ENCODE measurements around the gene IFT52.
"Not testable (repeated sequence)": the region's sequence is repeated elsewhere in the genome, so short reads cannot be mapped to it uniquely, and the experiment has no call there.

IFT52 gene

DNA sequence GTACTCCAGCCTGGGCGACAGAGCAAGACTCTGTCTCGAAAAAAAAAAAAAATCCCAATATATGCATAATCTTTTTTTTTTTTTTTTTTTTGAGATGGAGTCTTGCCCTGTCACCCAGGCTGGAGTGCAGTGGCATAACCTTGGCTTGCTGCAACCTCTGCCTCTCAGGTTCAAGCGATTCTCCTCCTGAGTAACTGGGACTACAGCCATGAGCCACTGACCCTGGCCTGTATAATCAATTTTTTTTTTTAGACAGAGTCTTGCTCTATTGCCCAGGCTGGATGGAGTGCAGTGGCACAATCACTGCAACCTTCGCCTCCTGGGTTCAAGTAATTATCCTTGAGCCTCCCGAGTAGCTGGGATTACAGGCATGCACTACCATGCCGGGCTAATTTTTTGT, 64.4 kb downstream of the IFT52 start:
- DNase-seq, result not testable (repeated sequence)

DNA sequence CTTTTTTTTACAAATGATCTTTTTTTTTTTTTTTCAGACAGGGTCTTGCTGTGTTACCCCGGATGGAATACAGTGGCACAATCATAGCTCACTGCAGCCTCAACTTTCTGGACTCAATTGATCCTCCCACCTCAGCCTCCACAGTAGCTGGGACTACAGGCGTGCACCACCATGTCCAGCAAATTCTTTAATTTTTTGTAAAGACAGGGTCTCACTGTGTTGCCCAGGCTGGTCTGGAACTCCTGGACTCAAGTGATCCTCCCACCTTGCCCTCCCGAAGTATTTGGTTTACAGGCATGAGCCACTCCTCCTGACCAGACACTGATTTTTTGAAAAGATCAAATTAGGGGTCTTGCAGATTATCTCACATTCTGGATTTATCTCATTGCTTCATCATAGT, 65.2 kb downstream of the IFT52 start:
- DNase-seq, result no peak

DNA sequence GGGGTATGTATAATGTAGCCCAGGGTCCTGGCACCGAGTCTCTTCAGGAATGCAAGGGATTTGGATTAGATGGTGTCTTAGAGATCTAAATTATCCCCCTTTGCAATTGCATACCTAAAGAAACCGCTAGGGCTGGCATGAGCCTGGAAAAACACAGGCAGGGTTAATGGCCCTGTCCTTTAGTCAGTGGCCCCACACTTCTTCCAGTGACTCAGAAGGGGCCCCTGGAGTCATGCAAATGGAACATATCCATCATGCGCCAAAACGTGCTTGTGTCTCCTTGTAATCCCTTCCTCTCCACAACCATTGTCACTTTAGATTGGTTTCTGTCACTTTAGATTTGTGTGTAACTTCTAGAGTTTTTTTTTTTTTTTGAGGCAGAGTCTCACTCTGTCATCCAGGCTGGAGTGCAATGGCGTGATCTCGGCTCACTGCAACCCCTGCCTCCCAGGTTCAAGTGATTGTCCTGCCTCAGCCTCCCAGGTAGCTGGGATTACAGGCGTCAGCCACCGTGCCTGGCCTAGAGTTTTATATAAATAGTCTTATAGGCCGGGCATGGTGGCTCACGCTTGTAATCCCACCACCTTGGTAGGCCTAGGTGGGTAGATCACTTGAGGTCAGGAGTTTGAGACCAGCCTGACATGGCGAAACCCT, 67.5 kb downstream of the IFT52 start:
- no peak for DNase-seq

DNA sequence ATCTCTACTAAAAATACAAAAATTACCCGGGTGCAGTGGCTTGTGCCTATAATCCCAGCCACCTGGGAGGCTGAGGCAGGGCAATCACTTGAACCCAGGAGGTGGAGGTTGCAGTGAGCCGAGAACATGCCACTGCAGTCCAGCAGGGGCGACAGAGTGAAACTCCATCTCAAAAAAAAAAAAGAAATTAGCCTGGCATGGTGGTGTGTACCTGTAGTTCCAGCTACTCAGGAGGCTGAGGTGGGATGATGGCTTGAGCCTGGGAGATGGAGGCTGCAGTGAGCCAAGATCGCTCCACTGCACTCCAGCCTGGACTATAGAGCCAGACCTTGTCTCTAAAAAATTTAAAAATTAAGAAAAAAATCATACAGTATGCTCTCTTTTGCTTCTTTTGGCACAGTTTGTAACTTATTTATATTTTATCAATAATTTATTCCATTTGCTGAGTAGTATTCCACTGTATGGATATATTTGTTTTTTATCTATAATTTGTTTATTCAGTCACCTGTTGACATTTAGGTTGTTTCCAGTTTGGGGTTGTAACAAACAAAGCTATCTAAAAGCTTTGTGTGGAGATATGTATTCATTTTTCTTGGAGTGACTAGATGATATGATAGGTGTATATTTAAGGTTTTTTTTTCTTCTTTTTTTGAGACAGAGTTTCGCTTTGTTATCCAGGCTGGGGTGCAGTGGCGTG, 68.1 kb downstream of the IFT52 start:
- no peak for DNase-seq

DNA sequence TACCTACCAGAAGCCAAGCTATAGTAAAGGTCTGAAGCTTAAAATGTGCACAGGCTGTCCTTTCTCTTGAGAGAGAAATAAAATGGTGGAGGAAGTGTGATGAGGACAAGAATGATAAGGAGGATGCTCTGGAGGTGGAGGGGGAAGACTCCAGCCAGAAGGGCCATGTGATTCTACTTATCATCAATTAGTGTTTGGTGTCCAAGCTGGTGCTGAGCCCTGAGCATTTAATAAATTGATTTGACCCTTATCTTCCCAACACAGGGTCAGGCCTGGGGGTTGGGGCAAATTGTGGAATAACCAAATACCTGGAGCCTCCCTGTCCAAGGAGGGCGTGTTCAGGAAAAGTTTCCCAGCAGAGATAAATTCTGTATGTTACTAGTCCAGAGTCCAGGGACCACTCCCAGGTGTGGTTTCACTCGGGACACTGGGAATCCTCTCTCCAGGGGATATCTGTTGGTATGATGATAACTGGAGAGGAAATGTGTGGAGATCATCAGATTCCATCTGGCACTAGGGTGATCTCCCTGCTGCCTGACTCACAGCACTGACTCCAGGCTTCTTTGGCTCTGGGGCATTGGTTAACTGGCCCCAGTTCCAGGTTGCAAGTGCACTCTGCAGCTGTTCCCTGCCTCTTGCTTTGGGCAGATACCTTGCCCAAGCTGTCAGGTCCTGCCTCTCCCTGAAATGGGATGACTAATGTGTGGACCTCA, 72.4 kb downstream of the IFT52 start:
- no peak for DNase-seq

DNA sequence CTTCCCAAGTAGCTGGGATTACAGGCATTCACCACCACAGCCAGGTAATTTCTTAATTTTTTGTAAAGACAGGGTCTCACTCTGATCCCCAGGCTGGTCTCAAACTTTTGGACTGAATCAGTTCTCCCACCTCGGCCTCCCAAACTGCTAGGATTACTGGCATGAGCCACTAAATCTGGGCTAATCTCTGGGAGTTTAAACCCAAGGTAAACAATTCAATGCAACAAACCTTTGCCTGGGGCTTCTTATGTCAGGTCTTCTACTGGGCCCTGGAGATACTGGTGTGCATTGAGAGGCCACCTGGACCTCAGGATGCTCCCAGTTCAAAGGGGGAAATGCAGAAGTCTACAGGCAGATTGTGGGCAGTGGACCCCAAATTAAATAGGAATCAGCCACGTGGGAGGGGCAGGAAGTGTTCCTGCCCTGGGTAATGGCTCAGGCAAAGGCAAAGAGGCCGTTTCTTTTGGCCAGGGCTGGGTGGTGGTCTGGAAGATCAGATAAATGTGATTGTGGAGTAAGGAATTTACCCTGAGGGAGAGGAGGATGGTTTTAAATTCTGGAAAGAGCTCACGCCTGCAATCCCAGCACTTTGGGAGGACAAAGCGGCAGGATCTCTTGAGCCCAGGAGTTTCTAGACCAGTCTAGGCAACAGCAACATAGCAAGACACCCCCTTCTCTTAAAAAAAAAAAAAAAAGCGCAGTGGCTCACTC, 74.9 kb downstream of the IFT52 start:
- DNase-seq, result no peak

DNA sequence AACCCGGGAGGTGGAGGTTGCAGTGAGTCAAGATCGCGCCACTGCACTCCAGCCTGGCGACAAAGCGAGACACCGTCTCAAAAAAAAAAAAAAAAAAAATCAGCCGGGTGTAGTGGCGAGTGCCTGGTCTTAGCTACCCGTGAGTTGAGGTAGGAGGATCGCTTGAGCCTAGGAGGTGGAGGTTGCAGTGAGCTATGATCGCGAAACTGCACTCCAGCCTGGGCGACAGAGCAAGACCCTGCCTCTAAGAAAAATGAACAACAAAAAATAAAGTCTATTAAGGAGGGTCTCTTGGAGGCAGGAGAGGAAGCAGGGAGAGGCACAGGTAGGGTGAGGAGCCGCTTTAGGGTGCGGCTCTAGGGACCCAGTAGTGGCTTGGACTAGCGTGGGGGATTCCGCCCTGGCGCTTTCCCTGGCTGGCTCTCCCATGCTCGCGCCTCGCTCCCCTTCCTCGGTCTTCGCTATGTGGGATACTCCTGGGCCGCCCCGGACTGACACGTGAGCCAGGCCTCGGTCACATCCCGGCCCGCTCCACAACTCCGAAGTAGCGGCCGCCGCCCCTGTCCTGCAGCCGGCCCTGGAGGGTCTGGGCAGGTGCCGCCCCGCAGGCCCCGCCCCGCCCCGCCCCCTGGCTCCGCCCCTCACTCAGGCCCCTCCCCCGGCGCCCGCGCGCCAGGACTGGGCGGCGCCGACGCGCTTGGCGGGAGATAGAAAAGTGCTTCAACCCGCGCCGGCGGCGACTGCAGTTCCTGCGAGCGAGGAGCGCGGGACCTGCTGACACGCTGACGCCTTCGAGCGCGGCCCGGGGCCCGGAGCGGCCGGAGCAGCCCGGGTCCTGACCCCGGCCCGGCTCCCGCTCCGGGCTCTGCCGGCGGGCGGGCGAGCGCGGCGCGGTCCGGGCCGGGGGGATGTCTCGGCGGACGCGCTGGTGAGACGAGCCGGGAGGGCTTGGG, 75.9 kb downstream of the IFT52 start, which contains the start of gene MYBL2:
Gene MYBL2, plus strand, starts transcription at position 739 of the 953 bp plus-strand sequence. Its CDS starts 170 bp downstream, at position 909.
- peak; percentile 8 for DNase-seq

DNA sequence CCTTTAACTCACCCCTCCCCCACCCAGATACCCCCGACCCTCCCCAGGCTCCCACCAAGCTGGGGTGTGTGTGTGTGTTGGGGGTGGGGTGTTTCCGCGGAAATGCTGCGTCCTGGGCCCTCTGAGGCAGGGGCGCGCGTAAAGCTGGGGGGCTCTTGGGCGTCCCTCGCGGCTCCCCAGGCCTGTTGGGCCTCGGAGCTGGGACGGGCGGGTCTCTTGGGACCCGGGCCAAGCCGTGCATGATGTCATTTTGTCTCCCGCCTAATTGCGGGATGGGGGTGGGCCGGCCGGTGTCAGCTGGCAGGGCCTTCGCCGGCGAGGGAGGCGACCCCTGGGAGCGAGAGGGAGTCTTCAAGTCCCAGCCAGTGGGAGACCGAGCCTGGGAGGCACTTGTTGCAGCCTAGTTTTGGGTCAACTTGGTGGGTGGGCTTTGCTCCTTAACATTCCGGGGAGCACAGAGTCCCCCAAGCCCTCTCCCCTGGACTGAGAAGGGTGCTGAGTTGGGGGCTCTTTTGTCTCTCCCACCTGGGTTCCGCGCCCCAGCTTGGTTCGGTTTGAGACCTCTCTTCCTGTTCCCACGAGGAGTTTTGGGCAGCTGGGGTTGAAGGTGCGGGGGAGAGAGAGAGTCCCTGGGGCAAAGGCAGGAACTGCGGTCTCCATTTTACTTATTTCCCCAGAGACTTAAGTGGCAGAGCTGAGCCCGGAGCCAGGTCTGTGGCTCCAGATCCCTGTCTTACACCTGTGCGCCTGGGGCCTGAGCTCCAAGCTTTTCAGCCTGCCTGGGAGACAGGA, 76.8 kb downstream of the IFT52 start:
- DNase-seq, result peak; percentile 2

DNA sequence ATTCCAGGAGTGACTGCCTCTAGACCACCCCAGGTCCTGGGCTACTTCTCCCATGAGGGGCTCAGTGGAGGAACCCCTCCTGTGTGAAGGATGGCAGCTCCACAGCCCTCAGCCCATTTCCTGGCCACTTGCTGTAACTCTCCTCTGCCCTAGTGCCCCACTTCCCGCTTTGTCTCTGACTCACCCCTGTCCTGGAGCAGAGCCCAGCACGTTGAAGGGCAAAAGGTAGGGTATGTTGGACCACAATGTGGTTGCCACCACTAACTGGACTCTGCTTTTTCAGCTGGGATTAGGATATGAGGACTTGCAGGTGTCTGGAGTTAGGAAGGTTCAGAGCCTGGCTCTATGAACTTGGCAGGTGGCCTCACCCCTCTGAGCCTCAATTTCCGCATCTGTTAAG, 78.6 kb downstream of the IFT52 start:
- DNase-seq, result no peak

DNA sequence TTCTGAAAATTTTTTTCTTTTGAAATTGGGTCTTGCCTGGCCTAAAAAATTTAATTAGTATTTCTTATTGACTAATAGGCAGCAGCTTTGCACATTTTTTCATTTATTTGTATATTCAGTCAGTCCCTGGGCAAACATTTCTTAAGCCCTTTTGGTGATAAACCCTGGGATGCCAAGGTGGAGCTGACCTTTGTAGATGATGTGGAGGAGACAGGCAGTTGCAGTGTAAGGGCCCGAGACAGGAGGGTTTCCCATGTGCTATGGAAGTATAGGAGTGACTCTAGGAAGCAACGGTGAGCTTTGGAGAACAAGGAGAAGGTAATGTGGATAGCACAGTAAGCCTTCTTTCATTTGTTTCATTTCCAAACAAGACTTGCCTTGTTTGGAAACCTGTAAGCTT, 79.7 kb downstream of the IFT52 start:
- DNase-seq, result no peak

DNA sequence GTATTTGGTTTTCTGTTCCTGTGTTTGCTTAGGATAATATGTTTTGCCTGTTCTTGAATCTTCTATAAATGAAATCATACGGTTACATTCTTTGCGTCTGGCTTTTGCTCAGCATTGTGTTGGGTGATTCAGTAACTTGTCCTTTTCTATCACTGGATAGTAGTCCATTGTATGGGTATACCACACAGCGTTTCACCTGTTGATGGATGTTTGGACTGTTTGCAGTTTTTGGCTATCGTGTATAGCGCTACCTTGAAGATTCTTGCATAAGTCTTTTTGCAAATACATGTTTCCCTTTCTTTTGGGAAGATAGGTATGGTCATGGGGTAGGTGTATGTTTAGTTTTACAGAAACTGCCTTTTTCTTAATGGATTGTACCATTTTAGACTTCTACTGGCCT, 85.6 kb downstream of the IFT52 start:
- DNase-seq, result no peak

DNA sequence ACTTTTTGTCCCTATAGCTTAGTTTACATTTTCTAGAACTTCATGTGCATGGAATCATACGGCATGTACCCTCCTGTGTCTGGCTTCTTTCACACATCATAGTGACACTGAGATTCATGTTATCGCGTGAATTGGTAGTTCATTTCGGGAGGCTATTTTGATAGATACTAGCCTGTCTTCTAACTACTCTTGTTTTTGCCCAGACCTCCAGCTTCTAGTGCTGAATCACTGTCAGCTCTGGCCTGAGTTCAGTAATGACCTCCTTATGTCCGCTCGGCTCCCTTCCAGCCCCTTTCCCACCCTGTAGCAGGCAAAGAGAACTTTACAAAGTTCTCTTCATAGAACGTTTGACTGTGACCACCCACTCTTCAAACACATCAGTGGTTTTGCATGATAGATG, 90.2 kb downstream of the IFT52 start:
- no peak for DNase-seq

DNA sequence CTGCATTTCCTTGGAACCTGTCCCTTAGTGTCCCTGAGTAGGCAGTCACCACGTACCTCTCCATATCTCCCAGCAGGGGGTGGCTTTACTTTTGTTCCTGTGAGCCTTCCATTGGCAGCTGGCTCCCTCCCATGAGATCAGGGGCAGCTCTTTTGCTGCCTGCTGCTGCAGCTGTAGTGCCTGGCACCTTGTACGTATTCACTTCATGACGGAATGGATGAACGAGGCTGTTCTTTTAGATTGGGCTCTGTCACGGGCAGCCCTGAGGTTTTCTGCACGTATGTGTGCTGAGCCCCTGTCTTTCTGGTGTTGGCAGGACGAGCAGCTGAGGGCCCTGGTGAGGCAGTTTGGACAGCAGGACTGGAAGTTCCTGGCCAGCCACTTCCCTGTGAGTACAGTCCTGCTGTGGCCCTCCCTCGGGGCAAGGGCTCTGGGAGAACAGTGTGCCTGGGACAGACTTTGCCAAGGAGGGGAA, 90.8 kb downstream of the IFT52 start:
- peak; percentile 23 for DNase-seq

DNA sequence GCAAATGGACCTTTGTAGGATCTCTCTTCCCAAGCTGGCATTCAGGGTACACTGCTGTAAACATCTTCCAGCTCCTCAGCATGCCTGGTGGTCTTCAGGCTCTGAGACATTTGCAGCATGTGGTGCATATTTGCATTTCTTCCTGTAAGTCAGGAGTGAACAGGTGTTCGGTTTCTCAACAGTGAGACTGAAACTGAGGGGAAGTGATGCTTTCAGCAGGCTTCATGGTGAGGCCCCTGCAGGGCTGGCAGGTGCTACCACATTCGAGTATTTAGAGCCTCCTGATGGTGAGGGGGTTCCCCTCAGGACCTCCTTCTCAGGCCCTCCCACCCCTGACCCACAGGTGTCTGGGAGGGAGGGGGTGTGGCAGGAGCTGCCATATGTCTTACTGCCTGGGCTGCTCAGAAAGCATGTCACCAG, 91.3 kb downstream of the IFT52 start:
- DNase-seq, result peak; percentile 18

DNA sequence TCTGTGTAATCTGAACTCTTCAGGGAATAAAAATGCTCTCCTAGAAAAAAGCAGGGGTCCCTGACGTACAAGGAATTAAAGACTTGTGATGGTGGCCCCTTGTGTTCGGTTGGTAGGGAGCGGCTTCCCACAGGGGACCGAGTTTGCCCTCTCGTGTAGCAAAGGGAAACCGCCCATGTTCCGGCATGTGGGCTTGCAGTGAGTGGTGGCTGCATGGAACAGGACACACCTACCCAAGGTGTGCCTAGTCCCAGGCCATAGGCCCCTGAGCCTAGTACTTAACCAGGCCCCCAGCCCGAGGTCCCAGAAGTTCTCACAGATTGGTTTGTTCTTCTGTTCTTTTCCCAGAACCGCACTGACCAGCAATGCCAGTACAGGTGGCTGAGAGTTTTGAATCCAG, 91.7 kb downstream of the IFT52 start:
- no peak for DNase-seq

DNA sequence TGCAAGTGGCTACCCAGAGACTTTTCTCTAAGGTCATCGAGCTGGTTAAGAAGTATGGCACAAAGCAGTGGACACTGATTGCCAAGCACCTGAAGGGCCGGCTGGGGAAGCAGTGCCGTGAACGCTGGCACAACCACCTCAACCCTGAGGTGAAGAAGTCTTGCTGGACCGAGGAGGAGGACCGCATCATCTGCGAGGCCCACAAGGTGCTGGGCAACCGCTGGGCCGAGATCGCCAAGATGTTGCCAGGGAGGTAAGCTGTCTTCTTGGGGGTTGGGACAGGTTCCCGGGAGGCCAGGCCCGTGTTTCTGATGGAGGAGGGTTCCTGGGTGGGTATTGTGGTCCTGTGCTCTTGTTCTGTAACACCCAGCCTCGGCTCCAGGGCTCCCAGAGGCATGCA, 96.1 kb downstream of the IFT52 start:
- DNase-seq, result no peak

DNA sequence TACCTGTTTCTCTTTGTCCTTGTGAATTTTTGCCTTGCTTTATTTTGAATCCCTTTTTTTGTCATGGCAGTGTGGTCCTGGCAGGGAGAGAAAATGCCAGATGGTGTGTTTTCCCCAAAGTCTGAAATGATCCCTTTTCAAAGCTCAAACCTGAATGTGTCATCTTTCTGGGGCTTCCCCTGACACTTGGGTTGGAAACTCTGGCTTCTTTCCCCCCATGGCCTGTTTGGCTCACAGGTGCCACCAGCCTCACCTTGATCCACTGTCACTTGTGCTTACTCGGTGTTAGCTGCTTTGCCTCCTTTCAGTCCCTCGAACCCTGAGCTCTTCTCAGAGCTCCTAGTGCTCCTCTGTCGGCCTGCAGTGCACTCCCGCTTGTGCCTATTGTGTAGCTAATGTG, 98.4 kb downstream of the IFT52 start:
- no peak for DNase-seq

DNA sequence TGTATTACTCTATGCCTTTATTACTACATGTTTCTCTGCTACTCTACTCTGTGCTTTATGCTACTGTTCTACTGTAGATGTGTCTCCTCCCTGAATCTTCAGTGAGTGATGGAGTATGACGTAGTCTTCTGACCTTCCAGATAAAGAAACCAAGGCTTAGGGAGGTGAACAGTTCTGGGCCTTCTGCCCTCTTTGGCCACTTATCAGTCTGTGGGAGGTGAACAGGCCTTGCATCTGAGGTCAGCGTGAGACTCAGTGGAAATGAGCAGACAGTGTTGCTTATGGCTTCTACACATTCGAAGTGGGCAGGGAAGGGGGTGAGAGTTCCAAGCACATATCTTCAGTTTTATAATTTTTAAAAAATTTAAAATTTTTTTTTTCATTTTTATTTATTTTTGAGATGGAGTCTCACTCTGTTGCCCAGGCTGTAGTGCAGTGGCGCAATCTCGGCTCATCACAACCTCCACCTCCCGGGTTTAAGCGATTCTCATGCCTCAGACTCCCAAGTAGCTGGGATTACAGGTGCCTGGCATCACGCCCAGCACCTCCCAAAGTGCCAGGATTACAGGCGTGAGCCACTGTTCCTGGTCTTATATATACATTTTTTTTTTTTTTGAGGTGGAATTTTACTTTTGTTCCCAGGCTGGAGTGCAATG, 100.3 kb downstream of the IFT52 start:
- no peak for DNase-seq

DNA sequence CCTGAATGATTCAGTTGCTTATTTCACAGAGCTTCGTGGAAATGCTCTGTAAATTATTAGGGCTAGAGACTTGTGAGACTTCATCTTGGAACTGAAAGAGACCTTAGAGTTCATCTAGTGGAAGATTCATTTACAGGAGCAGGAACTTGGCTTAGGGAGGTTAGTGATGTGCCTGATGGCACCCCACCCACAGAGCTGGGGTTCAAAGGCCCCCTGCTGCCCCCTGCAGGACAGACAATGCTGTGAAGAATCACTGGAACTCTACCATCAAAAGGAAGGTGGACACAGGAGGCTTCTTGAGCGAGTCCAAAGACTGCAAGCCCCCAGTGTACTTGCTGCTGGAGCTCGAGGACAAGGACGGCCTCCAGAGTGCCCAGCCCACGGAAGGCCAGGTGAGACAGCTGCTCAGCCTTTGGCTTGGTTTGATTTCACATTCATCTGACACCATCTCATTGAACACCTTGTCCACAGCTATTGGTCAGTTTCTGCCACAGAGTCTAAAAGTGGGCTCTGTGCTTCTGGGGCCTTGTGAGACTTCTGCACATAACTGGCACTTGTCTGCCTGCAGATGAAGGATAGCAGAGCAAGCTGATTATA, 101.3 kb downstream of the IFT52 start:
- no peak for DNase-seq

DNA sequence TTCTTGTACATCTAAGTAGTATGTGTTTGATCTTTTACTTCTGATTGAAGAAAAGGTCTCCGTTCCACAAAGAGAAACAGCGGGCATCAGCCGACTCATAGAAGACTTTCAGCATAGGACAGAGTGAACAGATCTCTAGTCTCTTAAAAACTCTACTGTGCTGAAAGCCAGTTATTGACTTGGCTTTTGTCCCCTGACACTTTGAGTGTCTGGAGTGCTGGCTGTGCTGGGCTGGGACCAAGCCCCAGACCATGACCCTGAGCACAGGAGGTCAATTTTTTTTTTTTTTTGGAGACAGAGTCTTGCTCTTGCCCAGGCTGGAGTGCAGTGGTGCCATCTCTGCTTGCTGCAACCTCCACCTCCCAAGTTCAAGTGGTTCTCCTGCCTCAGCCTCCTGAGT, 104.0 kb downstream of the IFT52 start:
- DNase-seq, result no peak
